ENCODE results near the gene UBA52. TPM values are rescaled to one million over a fixed set of nuclear protein-coding genes. Genes with fewer than 3 reads are reported as not detected.
A peak's percentile ranks its signal among the peaks of the same experiment; 100 is the strongest.

UBA52 gene
- polyA plus RNA-seq, 1 donor from 2014 or later = 765 TPM

- H3K36me3 ChIP-seq (ENCODE audit: insufficient read depth, low read length) = no peaks in the 10 kb centered on the region
- peaks cover 9% of the 10 kb centered on the region for H3K79me2 ChIP-seq (replicated peaks; ENCODE audit: insufficient read depth, low read length)
- H3F3A ChIP-seq (ENCODE audit: insufficient read depth, low read length, poor library complexity, severe bottlenecking) = no peaks in the 10 kb centered on the region
- no peaks in the 10 kb centered on the region for H3K9me2 ChIP-seq (ENCODE audit: insufficient read depth, low read length)
- H2AFZ ChIP-seq (ENCODE audit: low read depth, low read length) = peak overlapping the region; percentile 69
- no peaks in the 10 kb centered on the region for H3K27me3 ChIP-seq (ENCODE audit: insufficient read depth, low read depth, low read length)
- H3K4me2 ChIP-seq (ENCODE audit: low read length) = peak overlapping the region; percentile 96
- no peaks in the 10 kb centered on the region for H3K9me3 ChIP-seq (ENCODE audit: low read length)
- TF ChIP-seq EZH2 (IDR thresholded peaks at IDR 0.05; ENCODE audit: borderline replicate concordance, insufficient read depth, low read length, poor library complexity, severe bottlenecking) (no peak), SMC3 (conservative IDR thresholded peaks at IDR 0.05; ENCODE audit: poor library complexity) (no peak), EP300 (conservative IDR thresholded peaks at IDR 0.05; ENCODE audit: poor library complexity, severe bottlenecking) (no peak), CTCF (IDR thresholded peaks at IDR 0.05; ENCODE audit: poor library complexity, severe bottlenecking) (no peak), TAF1 (IDR thresholded peaks at IDR 0.05; ENCODE audit: low read depth) (no peak), RAD21 (conservative IDR thresholded peaks at IDR 0.05) (no peak), MXI1 (conservative IDR thresholded peaks at IDR 0.05; ENCODE audit: poor library complexity, severe bottlenecking) (no peak), POLR2AphosphoS5 (IDR thresholded peaks at IDR 0.05) (no peak)
- no peaks in the 10 kb centered on the region for H4K20me1 ChIP-seq (ENCODE audit: insufficient read depth)
- peak overlapping the region; percentile 86 for H3K4me3 ChIP-seq (ENCODE audit: low read length)
- peak overlapping the region; percentile 77 for H3K9ac ChIP-seq (ENCODE audit: low read length)
- H3K27ac ChIP-seq (ENCODE audit: low read length) = peak overlapping the region; percentile 58
These were observed 13.5 kb upstream of the UBA52 start for GRCh38 chr19:18558202-18558555.

- H3K9ac ChIP-seq (ENCODE audit: low read length) = peak overlapping the region; percentile 77
- H3K27me3 ChIP-seq (ENCODE audit: insufficient read depth, low read depth, low read length) = no peaks in the 10 kb centered on the region
- no peaks in the 10 kb centered on the region for H3K9me3 ChIP-seq (ENCODE audit: low read length)
- H3K4me2 ChIP-seq (ENCODE audit: low read length) = peak overlapping the region; percentile 96
- H3F3A ChIP-seq (ENCODE audit: insufficient read depth, low read length, poor library complexity, severe bottlenecking) = no peaks in the 10 kb centered on the region
- H3K36me3 ChIP-seq (ENCODE audit: insufficient read depth, low read length) = no peaks in the 10 kb centered on the region
- no peaks in the 10 kb centered on the region for H3K9me2 ChIP-seq (ENCODE audit: insufficient read depth, low read length)
- H3K79me2 ChIP-seq (replicated peaks; ENCODE audit: insufficient read depth, low read length) = peaks cover 9% of the 10 kb centered on the region
- peak overlapping the region; percentile 86 for H3K4me3 ChIP-seq (ENCODE audit: low read length)
- TF ChIP-seq RAD21 (conservative IDR thresholded peaks at IDR 0.05) (no peak), MXI1 (conservative IDR thresholded peaks at IDR 0.05; ENCODE audit: poor library complexity, severe bottlenecking) (no peak), CTCF (IDR thresholded peaks at IDR 0.05; ENCODE audit: poor library complexity, severe bottlenecking) (no peak), EP300 (conservative IDR thresholded peaks at IDR 0.05; ENCODE audit: poor library complexity, severe bottlenecking) (no peak), SMC3 (conservative IDR thresholded peaks at IDR 0.05; ENCODE audit: poor library complexity) (no peak), EZH2 (IDR thresholded peaks at IDR 0.05; ENCODE audit: borderline replicate concordance, insufficient read depth, low read length, poor library complexity, severe bottlenecking) (no peak), TAF1 (IDR thresholded peaks at IDR 0.05; ENCODE audit: low read depth) (no peak), REST (IDR thresholded peaks at IDR 0.05; ENCODE audit: borderline replicate concordance) (no peak), POLR2AphosphoS5 (IDR thresholded peaks at IDR 0.05) (no peak)
- H2AFZ ChIP-seq (ENCODE audit: low read depth, low read length) = no peak overlapping the region
- no peak overlapping the region for H3K27ac ChIP-seq (ENCODE audit: low read length)
- H4K20me1 ChIP-seq (ENCODE audit: insufficient read depth) = no peaks in the 10 kb centered on the region
These were observed 13.1 kb upstream of the UBA52 start for GRCh38 chr19:18558604-18559003.

All from neural cell (in vitro differentiated cells).